ENCODE results near the gene FNDC1. TPM values are rescaled to one million over a fixed set of nuclear protein-coding genes. Genes with fewer than 3 reads are reported as not detected.

FNDC1 gene
- total RNA-seq, 4 donors from 2014 or later = 0.30 to 1.3 TPM; not detected in 2

GRCh38 chr6:159303784-159304183 is 134.6 kb downstream of the FNDC1 start:
- TF ChIP-seq CTCF (IDR thresholded peaks at IDR 0.05) = no peak
- TF ChIP-seq POLR2A (IDR thresholded peaks at IDR 0.05) = no peak
- DNase-seq (ENCODE audit: low spot score in 2 of 2) = no peak
- no peak overlapping the region for H3K4me3 ChIP-seq (ENCODE audit: low read depth, poor library complexity, severe bottlenecking)
- 78 to 92% methylated on average over 6 of the region's 6 CpGs for WGBS, 2 donors
- intact Hi-C loops (cut with DNase I; ENCODE audit: low total_unique reads) = no loop called here

GRCh38 chr6:159304641-159305040 is 135.4 kb downstream of the FNDC1 start:
- TF ChIP-seq CTCF (IDR thresholded peaks at IDR 0.05) (no peak), POLR2A (IDR thresholded peaks at IDR 0.05) (no peak)
- intact Hi-C loops (cut with DNase I; ENCODE audit: low total_unique reads) = no loop called here
- 97 to 100% methylated on average over 1 of the region's 1 CpG for WGBS, 2 donors
- no peak for DNase-seq (ENCODE audit: low spot score in 2 of 2)
- H3K4me3 ChIP-seq (ENCODE audit: low read depth, poor library complexity, severe bottlenecking) = no peak overlapping the region

GRCh38 chr6:159305159-159305558 is 136.0 kb downstream of the FNDC1 start:
- TF ChIP-seq POLR2A (IDR thresholded peaks at IDR 0.05) (no peak), CTCF (IDR thresholded peaks at IDR 0.05) (no peak)
- DNase-seq (ENCODE audit: low spot score in 2 of 2) = no peak
- no peak overlapping the region for H3K4me3 ChIP-seq (ENCODE audit: low read depth, poor library complexity, severe bottlenecking)
- WGBS, 2 donors = 73 to 80% methylated on average over 5 of the region's 5 CpGs
- intact Hi-C loops (cut with DNase I; ENCODE audit: low total_unique reads) = no loop called here

- H3K4me3 ChIP-seq (ENCODE audit: low read depth, poor library complexity, severe bottlenecking) = no peak overlapping the region
- TF ChIP-seq POLR2A (IDR thresholded peaks at IDR 0.05) = no peak
- no peak for TF ChIP-seq CTCF (IDR thresholded peaks at IDR 0.05)
- WGBS, 2 donors = 47% methylated on average over 3 of the region's 3 CpGs
- intact Hi-C loops (cut with DNase I; ENCODE audit: low total_unique reads) = no loop called here
- DNase-seq (ENCODE audit: low spot score in 2 of 2) = no peak
Measured at GRCh38 chr6:159305804-159306537, 136.8 kb downstream of the FNDC1 start.

- no peak for DNase-seq (ENCODE audit: low spot score in 2 of 2)
- no peak overlapping the region for H3K4me3 ChIP-seq (ENCODE audit: low read depth, poor library complexity, severe bottlenecking)
- no peak for TF ChIP-seq POLR2A (IDR thresholded peaks at IDR 0.05)
- no peak for TF ChIP-seq CTCF (IDR thresholded peaks at IDR 0.05)
- 91 to 92% methylated on average over 2 of the region's 2 CpGs for WGBS, 2 donors
- intact Hi-C loops (cut with DNase I; ENCODE audit: low total_unique reads) = no loop called here
Measured at GRCh38 chr6:159307246-159307790, 138.1 kb downstream of the FNDC1 start.

All from lower leg skin (tissue), 4 donors.